ENCODE measurements around the gene CHMP2A.
A peak's percentile ranks its signal among the peaks of the same experiment; 100 is the strongest.

CHMP2A gene

GRCh38 chr19:58536852-58537798 is 17.8 kb downstream of the CHMP2A start:
- DNase-seq = no peak

GRCh38 chr19:58535857-58536256 is 19.0 kb downstream of the CHMP2A start:
- DNase-seq = no peak

DNA sequence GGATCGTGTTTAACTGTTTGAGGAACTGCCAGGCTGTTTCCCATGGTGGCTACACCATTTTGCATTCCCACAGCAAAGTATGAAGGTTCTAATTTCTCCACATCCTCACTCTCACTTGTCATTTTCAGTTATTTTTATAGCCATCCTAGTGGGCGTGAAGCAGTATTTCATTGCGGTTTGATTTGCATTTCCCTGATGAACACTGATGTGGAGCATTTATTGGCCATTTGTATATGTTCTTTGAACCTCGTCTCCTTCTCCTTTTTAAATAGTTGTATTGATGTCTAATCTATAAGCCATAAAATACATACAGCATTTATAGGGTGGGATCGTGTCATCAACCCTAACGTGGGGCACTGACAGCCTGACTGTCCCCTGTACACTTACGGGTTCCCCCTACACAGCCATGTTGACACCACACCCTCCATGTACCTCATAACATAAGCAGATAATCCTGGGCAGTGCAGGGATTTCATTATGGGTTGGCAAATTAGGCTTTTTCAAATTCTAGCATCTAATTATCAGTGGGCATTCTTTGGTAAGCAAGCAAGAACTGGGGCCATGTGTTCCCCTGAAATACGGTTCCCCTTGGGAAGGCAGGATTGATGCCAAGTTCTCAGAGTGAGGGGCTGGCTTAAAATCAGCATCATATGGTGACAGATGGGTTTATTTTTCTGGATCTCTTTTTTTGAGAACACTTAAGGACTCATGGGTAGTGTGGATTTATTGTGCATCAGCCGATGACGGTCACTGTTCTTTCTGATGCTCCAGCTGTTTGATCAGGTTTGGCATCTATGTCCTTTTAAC is 23.7 kb downstream of the CHMP2A start:
- DNase-seq = no peak

GRCh38 chr19:58529405-58529804 is 25.5 kb downstream of the CHMP2A start:
- no peak for DNase-seq

GRCh38 chr19:58522709-58523108 is 32.2 kb downstream of the CHMP2A start:
- no peak for DNase-seq

DNA sequence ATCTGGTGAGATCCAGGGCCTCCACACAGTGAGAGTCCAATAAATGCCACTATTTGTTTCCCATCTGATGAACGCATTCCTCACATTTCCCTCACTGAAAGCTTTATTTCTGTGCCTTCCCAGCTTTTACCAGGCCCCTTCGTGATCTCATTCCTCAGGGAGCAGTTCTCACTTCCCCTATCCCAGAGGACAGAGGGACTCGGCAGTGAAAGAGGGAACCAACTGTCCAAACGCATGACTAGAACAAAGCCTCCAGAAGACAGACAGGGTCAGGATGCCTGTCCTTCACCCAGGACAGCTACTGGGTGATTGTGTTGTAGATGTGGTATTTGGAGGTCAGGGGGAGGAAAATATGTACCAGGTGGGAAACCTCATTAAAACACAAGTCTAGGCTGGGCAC is 33.3 kb downstream of the CHMP2A start:
- DNase-seq = no peak

DNA sequence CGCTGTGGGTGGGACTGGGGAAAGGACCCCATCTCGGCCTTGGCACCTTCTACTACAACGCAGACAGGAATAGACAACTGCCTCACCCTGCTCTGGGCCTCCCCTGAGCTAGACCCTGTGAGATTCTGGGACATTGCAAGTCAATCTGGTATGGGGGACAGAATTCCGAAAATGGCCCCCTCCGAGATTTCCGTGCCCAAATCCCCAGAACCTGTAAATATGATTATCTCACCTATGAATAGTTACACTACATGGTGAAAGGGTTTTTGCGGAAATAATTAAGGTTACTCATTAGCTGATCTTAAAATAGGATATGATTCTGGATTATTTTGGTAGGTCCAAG is 34.7 kb downstream of the CHMP2A start:
- no peak for DNase-seq

- peak; percentile 96 for DNase-seq
Observed at GRCh38 chr19:58519355-58520256, 35.3 kb downstream of the CHMP2A start, which contains the start of gene ZBTB45. Gene ZBTB45 (minus strand): TSS chr19:58519810. CDS start chr19:58517673, 2,137 bp downstream.

DNA sequence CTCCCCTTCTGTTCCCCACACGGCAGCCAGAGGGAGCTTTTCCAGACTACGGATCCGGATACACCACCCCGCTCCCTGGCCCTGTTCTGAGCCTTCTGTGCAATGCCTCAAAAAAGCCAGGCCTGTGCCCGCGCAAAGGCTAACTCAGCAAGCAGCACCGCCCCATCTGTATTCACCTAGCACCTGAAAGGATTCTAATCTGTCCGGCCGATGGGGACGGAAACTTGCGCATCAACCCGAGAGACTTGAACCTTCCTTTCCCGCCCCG is 35.9 kb downstream of the CHMP2A start:
- DNase-seq = peak; percentile 69

DNA sequence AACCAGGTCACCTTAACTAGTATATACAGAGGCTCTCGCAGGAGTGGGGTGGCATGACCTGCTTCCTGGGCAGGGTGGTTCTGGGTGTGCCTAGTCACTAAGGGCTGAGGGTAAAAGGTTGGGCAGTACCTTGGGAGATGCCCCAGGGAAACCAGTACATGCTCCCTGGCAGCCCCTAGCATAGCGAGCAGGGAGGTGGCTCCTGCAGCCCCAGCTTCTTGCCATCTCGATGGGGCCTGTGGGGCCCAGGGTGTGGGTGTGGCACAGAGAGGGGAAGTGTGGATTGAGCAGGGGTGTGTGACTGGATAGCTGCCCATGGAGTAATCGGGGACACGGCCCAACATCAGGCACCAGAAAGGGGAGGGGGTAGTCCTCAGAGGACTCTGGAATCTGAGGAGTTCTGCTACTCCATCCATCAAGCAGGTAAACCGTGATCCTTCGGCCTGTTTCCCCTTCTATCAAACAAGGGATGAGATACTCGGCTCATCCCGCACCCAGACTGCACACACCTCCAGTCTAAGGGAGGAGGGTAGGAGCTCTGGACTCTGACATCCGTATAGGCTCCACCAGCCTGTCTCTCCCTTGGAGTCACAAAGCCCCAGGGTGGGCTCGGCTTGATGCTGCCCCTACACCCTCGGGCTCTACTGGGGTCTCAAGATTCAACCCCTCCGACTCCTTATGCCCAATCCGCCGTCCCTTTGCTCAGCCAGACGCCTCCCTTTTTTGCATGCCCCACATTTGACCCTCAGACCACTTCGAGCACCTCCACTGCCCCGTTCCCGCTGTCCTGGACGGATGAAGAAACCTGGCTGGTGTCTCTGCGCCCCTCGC is 36.4 kb downstream of the CHMP2A start:
- peak; percentile 39 for DNase-seq

GRCh38 chr19:58516964-58517833 is 37.7 kb downstream of the CHMP2A start:
- no peak for DNase-seq

DNA sequence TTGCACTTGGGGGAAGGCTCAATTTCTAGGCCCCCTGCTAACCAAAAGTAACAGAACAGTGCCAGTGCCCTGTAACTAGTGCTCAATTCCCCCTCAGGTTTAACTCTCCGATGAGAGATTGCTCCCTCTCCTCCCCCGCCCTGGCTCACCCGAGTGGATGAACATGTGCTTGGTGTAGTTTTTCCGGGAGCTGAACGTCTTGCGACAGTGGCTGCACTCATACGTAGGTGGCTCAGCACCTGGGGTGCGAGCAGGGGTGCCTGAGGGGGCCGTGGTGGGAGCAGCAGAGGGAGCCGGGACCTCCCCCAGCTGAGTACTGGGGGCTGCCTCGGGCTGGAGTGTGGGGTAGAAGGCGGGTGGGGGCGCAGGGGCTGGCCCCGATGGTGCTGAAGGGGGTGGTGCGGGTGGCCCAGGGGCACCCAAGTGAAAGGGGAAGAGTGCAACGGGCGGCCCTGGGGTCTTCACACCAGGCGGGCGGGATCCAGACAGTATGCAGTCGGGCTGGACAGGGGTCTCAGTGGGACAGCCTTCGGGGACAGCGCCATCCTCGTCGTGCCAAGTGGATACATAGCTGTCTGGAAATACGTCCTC is 38.6 kb downstream of the CHMP2A start:
- DNase-seq = no peak

- no peak for DNase-seq
Observed at GRCh38 chr19:58515259-58515658, 39.6 kb downstream of the CHMP2A start.

DNA sequence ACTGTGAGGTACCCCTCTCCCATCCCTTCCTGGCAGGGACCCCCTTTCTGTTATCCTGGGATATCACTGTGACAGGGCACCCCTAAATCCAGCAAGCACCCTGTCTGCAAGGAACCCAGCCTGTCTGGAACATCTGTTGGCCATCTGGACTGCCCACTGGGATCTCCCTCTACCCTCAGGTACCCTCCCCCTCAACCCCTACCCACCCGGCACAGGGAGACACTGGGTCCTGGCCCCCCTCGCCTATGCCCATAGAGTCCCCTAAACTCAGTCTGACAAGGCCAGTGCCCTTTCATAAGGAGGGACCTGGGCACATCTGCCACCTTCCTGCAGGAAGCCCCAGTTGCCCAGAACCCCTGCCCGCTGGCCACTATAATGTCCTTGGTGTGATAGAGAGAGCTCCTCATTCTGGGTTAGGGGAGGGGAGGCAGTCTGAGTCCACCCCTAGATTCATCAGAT is 40.3 kb downstream of the CHMP2A start:
- DNase-seq = no peak

GRCh38 chr19:58513694-58514563 is 41.0 kb downstream of the CHMP2A start:
- peak; percentile 99 for DNase-seq

DNA sequence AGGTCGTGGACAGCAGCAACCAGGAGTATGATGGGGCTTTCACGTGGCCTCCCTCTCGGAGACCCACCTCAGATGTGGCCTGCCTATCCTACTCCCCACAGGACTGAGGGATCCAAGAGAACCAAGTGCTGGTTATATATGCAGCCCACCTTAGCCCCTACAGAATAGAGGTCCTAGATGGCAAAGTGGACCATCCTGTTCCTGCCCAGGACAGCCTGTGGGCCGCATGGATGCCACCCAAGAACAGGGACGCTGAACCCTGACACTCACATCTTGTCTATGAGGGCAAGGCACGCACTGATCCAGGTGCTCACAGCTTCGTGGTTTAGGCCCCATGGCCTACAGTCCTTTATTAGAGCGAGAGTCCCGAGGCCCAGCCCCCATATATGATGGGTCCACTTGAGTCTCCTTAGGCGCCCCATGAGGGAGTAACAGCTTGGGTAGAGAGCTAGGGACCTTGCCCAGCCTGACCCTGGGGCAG is 41.7 kb downstream of the CHMP2A start:
- DNase-seq = no peak

- DNase-seq = no peak
Observed at GRCh38 chr19:58511353-58512208, 43.3 kb downstream of the CHMP2A start, which contains the start of gene SLC27A5. Gene SLC27A5 (minus strand): TSS chr19:58511992. CDS start chr19:58511955, 37 bp downstream.

Measured in activated CD4-positive, alpha-beta T cell treated with anti-CD3 and anti-CD28 coated beads, Interleukin-2, Interleukin-6, amounts not matched to agents 100 ng/mL and 50 ng/mL, durations not matched to agents 16 hours and 8 hours (primary cell).